Fibroblast of lung (primary cell): ENCODE results near the gene FLT3. TPM values are rescaled to one million over a fixed set of nuclear protein-coding genes. Genes with fewer than 3 reads are reported as not detected.

ENCODE experiments used
- DNase-seq, 2 donors: peaks; one replicate each; pipeline versions ENCODE4 v3.0.0 to v3.0.0-alpha.2; 2010; ENCODE audit warnings: low read depth in 2 of 2
- H2AFZ ChIP-seq: 2 replicates; pipeline ENCODE4 v1.5.1; 2012; ENCODE audit warnings: low read length, control low read depth, inconsistent platforms
- H3K27ac ChIP-seq: 2 replicates; pipeline ENCODE4 v1.5.1; 2011; ENCODE audit warnings: low read length, control low read depth; ENCODE audit not compliant: insufficient read depth
- H3K27me3 ChIP-seq: 2 replicates; pipeline ENCODE4 v1.5.1; 2011; ENCODE audit warnings: mild to moderate bottlenecking, low read length; ENCODE audit not compliant: control insufficient read depth, insufficient read depth
- H3K36me3 ChIP-seq: 2 replicates; pipeline ENCODE4 v1.5.1; 2011; ENCODE audit warnings: low read length; ENCODE audit not compliant: control insufficient read depth, insufficient read depth
- H3K4me1 ChIP-seq: 2 replicates; pipeline ENCODE4 v1.5.1; 2011; ENCODE audit warnings: low read length; ENCODE audit not compliant: control insufficient read depth, insufficient read depth; ENCODE audit errors: extremely low read depth
- H3K4me2 ChIP-seq: 2 replicates; pipeline ENCODE4 v1.5.1; 2011; ENCODE audit warnings: low read length, control low read depth; ENCODE audit not compliant: insufficient read depth; ENCODE audit errors: extremely low read depth
- H3K4me3 ChIP-seq, 4 experiments: fragments of 200-600 bp in 1 of 4; sonication (generic) in 1 of 4; replicated peaks in 1 of 4; 2 replicates each; pipeline ENCODE4 v1.5.1; 2011 to 2016; ENCODE audit warnings: low read length in 4 of 4, low read depth in 3 of 4, mild to moderate bottlenecking in 3 of 4, control low read depth in 2 of 4, inconsistent platforms in 1 of 4, mixed read lengths in 1 of 4; ENCODE audit not compliant: insufficient read depth in 1 of 4; ENCODE audit errors: control extremely low read depth in 1 of 4
- H3K79me2 ChIP-seq: 2 replicates; pipeline ENCODE4 v1.5.1; 2012; ENCODE audit warnings: mild to moderate bottlenecking, low read length, inconsistent platforms; ENCODE audit not compliant: control insufficient read depth, insufficient read depth
- H3K9ac ChIP-seq: 2 replicates; pipeline ENCODE4 v1.5.1; 2011; ENCODE audit warnings: mild to moderate bottlenecking, low read length, control low read depth; ENCODE audit not compliant: insufficient read depth
- H3K9me3 ChIP-seq: 2 replicates; pipeline ENCODE4 v1.5.1; 2012; ENCODE audit warnings: low read depth, low read length; ENCODE audit not compliant: control insufficient read depth, insufficient read depth
- H4K20me1 ChIP-seq: 2 replicates; pipeline ENCODE4 v1.5.1; 2011; ENCODE audit warnings: low read length; ENCODE audit not compliant: control insufficient read depth, insufficient read depth; ENCODE audit errors: extremely low read depth
- CTCF ChIP-seq, 2 donors: IDR thresholded peaks in 1 of 2; conservative IDR thresholded peaks in 1 of 2; 1 replicate in 1 of 2; 2 replicates in 1 of 2; pipeline ENCODE4 v1.5.1; 2011 to 2012; ENCODE audit warnings: low read length in 2 of 2, control low read depth in 1 of 2, inconsistent platforms in 1 of 2, low read depth in 1 of 2, mild to moderate bottlenecking in 1 of 2
- EZH2 ChIP-seq: IDR thresholded peaks from 2 replicates; pipeline ENCODE4 v1.5.1; 2012; ENCODE audit warnings: low read length, control low read depth, mild to moderate bottlenecking; ENCODE audit errors: missing control alignments
- polyA plus RNA-seq, 2 donors: library from polyadenylated mRNA; depleted of rRNA in 1 of 2; stranded (reverse) in 1 of 2; unstranded in 1 of 2; fragments of >200 nt; gene quantifications; 2 replicates each; pipeline ENCODE4 v1.2.1, GENCODE V29; 2011 to 2012; ENCODE audit warnings: missing spikeins in 1 of 2
- total RNA-seq: library from RNA; depleted of rRNA; stranded (reverse); fragments of >200 nt; gene quantifications from 2 replicates; pipeline ENCODE4 v1.2.1, GENCODE V29; 2014

FLT3 gene
- total and polyA plus RNA-seq, 2 donors (not counting 1 experiment from before 2014, with no cell fraction given): not detected

GRCh38 chr13:28014301-28014700 lies 86.1 kb downstream of the FLT3 start:
- Histone ChIP-seq H3K4me2 (no peak overlapping the region), H3K4me1 (no peaks in the 10 kb centered on the region), H3K36me3 (no peaks in the 10 kb centered on the region), H3K79me2 (no peaks in the 10 kb centered on the region), H3K4me3 (no peak overlapping the region), H4K20me1 (no peaks in the 10 kb centered on the region), H3K27ac (no peak overlapping the region), H3K27me3 (no peaks in the 10 kb centered on the region), H3K9me3 (no peaks in the 10 kb centered on the region), H3K9ac (no peak overlapping the region), H2AFZ (no peak overlapping the region)
- DNase-seq: no peak
- TF ChIP-seq EZH2 (no peak), CTCF (conservative IDR thresholded peaks at IDR 0.05 in 1 of 2, IDR thresholded peaks at IDR 0.05 in 1 of 2; ENCODE audit: low read depth in 1 of 2, low read length in 2 of 2) (no peak)

GRCh38 chr13:28013482-28013881 lies 86.9 kb downstream of the FLT3 start:
- Histone ChIP-seq H3K79me2 (no peaks in the 10 kb centered on the region), H4K20me1 (no peaks in the 10 kb centered on the region), H3K27me3 (no peaks in the 10 kb centered on the region)

GRCh38 chr13:28012896-28013295 lies 87.5 kb downstream of the FLT3 start:
- Histone ChIP-seq H2AFZ (no peak overlapping the region), H3K79me2 (no peaks in the 10 kb centered on the region), H4K20me1 (no peaks in the 10 kb centered on the region), H3K9ac (no peak overlapping the region), H3K27me3 (no peaks in the 10 kb centered on the region), H3K4me1 (no peaks in the 10 kb centered on the region), H3K4me2 (no peak overlapping the region), H3K9me3 (no peaks in the 10 kb centered on the region), H3K4me3 (no peak overlapping the region), H3K27ac (no peak overlapping the region), H3K36me3 (no peaks in the 10 kb centered on the region)
- TF ChIP-seq CTCF (conservative IDR thresholded peaks at IDR 0.05 in 1 of 2, IDR thresholded peaks at IDR 0.05 in 1 of 2; ENCODE audit: low read depth in 1 of 2, low read length in 2 of 2) (no peak), EZH2 (no peak)
- DNase-seq: no peak

More at GRCh38 chr13:28013482-28013881, 86.9 kb downstream of the FLT3 start:
- TF ChIP-seq CTCF (conservative IDR thresholded peaks at IDR 0.05 in 1 of 2, IDR thresholded peaks at IDR 0.05 in 1 of 2; ENCODE audit: low read depth in 1 of 2, low read length in 2 of 2) (no peak), EZH2 (no peak)
- H2AFZ ChIP-seq: no peak overlapping the region
- no peak overlapping the region for H3K9ac ChIP-seq
- H3K27ac ChIP-seq: no peak overlapping the region
- no peaks in the 10 kb centered on the region for H3K36me3 ChIP-seq
- H3K4me3 ChIP-seq: no peak overlapping the region
- H3K9me3 ChIP-seq: no peaks in the 10 kb centered on the region
- no peak for DNase-seq
- no peaks in the 10 kb centered on the region for H3K4me1 ChIP-seq
- no peak overlapping the region for H3K4me2 ChIP-seq
